K562 (cell line): ENCODE results near the gene UNC13A. TPM values are rescaled to one million over a fixed set of nuclear protein-coding genes. Genes with fewer than 3 reads are reported as not detected.
A peak's percentile ranks its signal among the peaks of the same experiment; 100 is the strongest.

ENCODE experiments used
- ATF7 ChIP-seq: fragments of 450-650 bp; IDR thresholded peaks from 2 replicates; pipeline ENCODE4 v1.7.1; 2014; ENCODE audit warnings: mild to moderate bottlenecking, moderate library complexity
- CBX1 ChIP-seq: sonication (generic); IDR thresholded peaks from 2 replicates; pipeline ENCODE4 v1.6.1; 2016; ENCODE audit warnings: antibody characterized with exemption, low read depth, mild to moderate bottlenecking
- CXXC5 ChIP-seq: fragments of 250-450 bp; sonication (Bioruptor Pico); IDR thresholded peaks from 2 replicates; pipeline ENCODE4 v1.8.0; 2022; ENCODE audit warnings: inconsistent platforms, mild to moderate bottlenecking, moderate library complexity
- E2F6 ChIP-seq, 2 experiments: IDR thresholded peaks; 2 replicates each; pipeline ENCODE4 v1.6.1; 2011; ENCODE audit warnings: borderline replicate concordance in 1 of 2, control low read depth in 1 of 2, low read depth in 1 of 2, low read length in 1 of 2, mild to moderate bottlenecking in 1 of 2, mixed read lengths in 1 of 2, moderate library complexity in 1 of 2; ENCODE audit not compliant: insufficient read depth in 1 of 2, insufficient read length in 1 of 2, poor library complexity in 1 of 2, severe bottlenecking in 1 of 2; ENCODE audit errors: extremely low read depth in 1 of 2
- ELF2 ChIP-seq: fragments of 250-450 bp; sonication (Bioruptor Pico); IDR thresholded peaks from 2 replicates; pipeline ENCODE4 v1.5.0; 2021; ENCODE audit warnings: mild to moderate bottlenecking
- GTF2B ChIP-seq: IDR thresholded peaks from 2 replicates; pipeline ENCODE4 v1.6.1; 2011; ENCODE audit not compliant: insufficient read length; ENCODE audit errors: extremely low read depth
- JUND ChIP-seq, 2 experiments: IDR thresholded peaks; 2 replicates in 1 of 2; 3 replicates in 1 of 2; pipeline ENCODE4 v1.6.1; 2011; ENCODE audit warnings: borderline replicate concordance in 2 of 2, low read depth in 2 of 2, low read length in 2 of 2, improper control_type of control experiment in 1 of 2, missing biosample characterization in 1 of 2, missing genetic modification characterization in 1 of 2, missing genetic modification reagents in 1 of 2
- MNT ChIP-seq, 2 experiments: fragments of 450-650 bp; conservative IDR thresholded peaks; 2 replicates each; pipeline ENCODE4 v1.6.1; 2017; ENCODE audit warnings: mild to moderate bottlenecking in 2 of 2, moderate library complexity in 2 of 2
- NFIX ChIP-seq: fragments of 250-450 bp; sonication (Bioruptor Pico); IDR thresholded peaks from 2 replicates; pipeline ENCODE4 v1.4.0; 2020; ENCODE audit warnings: low read depth, mild to moderate bottlenecking, moderate library complexity
- PTTG1 ChIP-seq: fragments of 450-650 bp; IDR thresholded peaks from 2 replicates; pipeline ENCODE4 v1.6.1; 2016; ENCODE audit warnings: low read depth, mild to moderate bottlenecking, missing genetic modification characterization, missing compliant biosample characterization
- RHOXF2B ChIP-seq: fragments of 250-450 bp; sonication (Bioruptor Pico); conservative IDR thresholded peaks from 2 replicates; pipeline ENCODE4 v1.5.1; 2021
- SNIP1 ChIP-seq: fragments of 450-650 bp; IDR thresholded peaks from 2 replicates; pipeline ENCODE4 v1.7.1; 2017; ENCODE audit warnings: low read depth, mild to moderate bottlenecking
- SUPT5H ChIP-seq: fragments of 450-650 bp; IDR thresholded peaks from 2 replicates; pipeline ENCODE4 v1.6.1; 2016
- ZNF224 ChIP-seq: sonication (generic); formaldehyde crosslinking; IDR thresholded peaks from 2 replicates; pipeline ENCODE4 v1.8.0; 2022; ENCODE audit warnings: mild to moderate bottlenecking, missing genetic modification reagents
- ZNF655 ChIP-seq: fragments of 250-450 bp; sonication (Bioruptor Pico); IDR thresholded peaks from 2 replicates; pipeline ENCODE4 v1.5.0; 2021
- polyA plus RNA-seq, 8 experiments: library from polyadenylated mRNA; depleted of rRNA in 4 of 8; stranded (reverse) in 5 of 8; unstranded in 3 of 8; fragments of >200 nt; fragmentation: Nextera tagmentation in 2 of 8; fragmentation: Illumina TruSeq in 1 of 8; extraction: Ambion mirVana in 2 of 8; extraction: Trizol in 1 of 8; gene quantifications; 2 replicates each; pipeline versions ENCODE4 v1.2.1 to v1.2.3, GENCODE V29; 2011 to 2014; ENCODE audit warnings: inconsistent platforms in 1 of 8, missing spikeins in 1 of 8
- total RNA-seq, 7 experiments: library from RNA; depleted of rRNA in 6 of 7; stranded (reverse); fragments of >200 nt in 6 of 7; fragmentation: Illumina TruSeq in 2 of 7; extraction: Trizol in 2 of 7; gene quantifications; 2 replicates each; pipeline versions ENCODE4 v1.2.1 to v1.2.3, GENCODE V29; 2011 to 2021; ENCODE audit warnings: low replicate concordance in 1 of 7
- TF ChIP-seq, protein P1 (sequence below): fragments of 200-800 bp; sonication (Bioruptor generic); IDR thresholded peaks from 2 replicates; pipeline ENCODE4 v1.6.1; 2017; ENCODE audit warnings: missing genetic modification characterization, missing compliant biosample characterization
- TF ChIP-seq, protein P2 (sequence below): fragments of 450-650 bp; formaldehyde crosslinking; IDR thresholded peaks from 2 replicates; pipeline ENCODE4 v1.4.0; 2022; ENCODE audit warnings: missing genetic modification characterization

UNC13A gene
- total and polyA plus RNA-seq, 9 of the 15 experiments (the other 6 are each of a cell fraction or from before 2014, with no cell fraction given): 0.03 to 1.0 (median 0.25) TPM

- peak in 1 of 2 experiments; percentile 13 for TF ChIP-seq E2F6 (IDR thresholded peaks at IDR 0.05; ENCODE audit: borderline replicate concordance in 1 of 2, extremely low read depth in 1 of 2, insufficient read depth in 1 of 2, insufficient read length in 1 of 2, low read depth in 1 of 2, low read length in 1 of 2, poor library complexity in 1 of 2, severe bottlenecking in 1 of 2)
- no peak for TF ChIP-seq SNIP1
- no peak for TF ChIP-seq PTTG1 (tag)
- TF ChIP-seq MNT (conservative IDR thresholded peaks at IDR 0.05): peak in 1 of 2 experiments; percentile 44; a peak in 2 of 4 replicates
- 0 out of 2 replicates have a peak, but pooled peaks have one; percentile 31 for TF ChIP-seq CBX1
- TF ChIP-seq ZNF224: no peak
- peak; percentile 79 for TF ChIP-seq SUPT5H
- no peak for TF ChIP-seq NFIX (CRISPR knock-in tag)
- TF ChIP-seq JUND (IDR thresholded peaks at IDR 0.05; ENCODE audit: borderline replicate concordance, low read depth, low read length): no peak
- TF ChIP-seq JUND (tag; IDR thresholded peaks at IDR 0.05; ENCODE audit: borderline replicate concordance, low read depth, low read length): no peak
- TF ChIP-seq RHOXF2B (CRISPR knock-in tag): no peak
- TF ChIP-seq ATF7: 0 out of 2 replicates have a peak, but pooled peaks have one; percentile 10
- TF ChIP-seq GTF2B: no peak
- TF ChIP-seq CXXC5 (CRISPR knock-in tag): peak; percentile 76
- TF ChIP-seq, protein P1, sequence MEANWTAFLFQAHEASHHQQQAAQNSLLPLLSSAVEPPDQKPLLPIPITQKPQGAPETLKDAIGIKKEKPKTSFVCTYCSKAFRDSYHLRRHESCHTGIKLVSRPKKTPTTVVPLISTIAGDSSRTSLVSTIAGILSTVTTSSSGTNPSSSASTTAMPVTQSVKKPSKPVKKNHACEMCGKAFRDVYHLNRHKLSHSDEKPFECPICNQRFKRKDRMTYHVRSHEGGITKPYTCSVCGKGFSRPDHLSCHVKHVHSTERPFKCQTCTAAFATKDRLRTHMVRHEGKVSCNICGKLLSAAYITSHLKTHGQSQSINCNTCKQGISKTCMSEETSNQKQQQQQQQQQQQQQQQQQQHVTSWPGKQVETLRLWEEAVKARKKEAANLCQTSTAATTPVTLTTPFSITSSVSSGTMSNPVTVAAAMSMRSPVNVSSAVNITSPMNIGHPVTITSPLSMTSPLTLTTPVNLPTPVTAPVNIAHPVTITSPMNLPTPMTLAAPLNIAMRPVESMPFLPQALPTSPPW (CRISPR knock-in tag): peak; percentile 63
- TF ChIP-seq, protein P2, sequence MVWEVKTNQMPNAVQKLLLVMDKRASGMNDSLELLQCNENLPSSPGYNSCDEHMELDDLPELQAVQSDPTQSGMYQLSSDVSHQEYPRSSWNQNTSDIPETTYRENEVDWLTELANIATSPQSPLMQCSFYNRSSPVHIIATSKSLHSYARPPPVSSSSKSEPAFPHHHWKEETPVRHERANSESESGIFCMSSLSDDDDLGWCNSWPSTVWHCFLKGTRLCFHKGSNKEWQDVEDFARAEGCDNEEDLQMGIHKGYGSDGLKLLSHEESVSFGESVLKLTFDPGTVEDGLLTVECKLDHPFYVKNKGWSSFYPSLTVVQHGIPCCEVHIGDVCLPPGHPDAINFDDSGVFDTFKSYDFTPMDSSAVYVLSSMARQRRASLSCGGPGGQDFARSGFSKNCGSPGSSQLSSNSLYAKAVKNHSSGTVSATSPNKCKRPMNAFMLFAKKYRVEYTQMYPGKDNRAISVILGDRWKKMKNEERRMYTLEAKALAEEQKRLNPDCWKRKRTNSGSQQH (CRISPR knock-in tag): no peak
- TF ChIP-seq ZNF655 (CRISPR knock-in tag): no peak
- 0 out of 2 replicates have a peak, but pooled peaks have one; percentile 44 for TF ChIP-seq ELF2 (CRISPR knock-in tag)
Measured at GRCh38 chr19:17718947-17719711, 31.0 kb upstream of the UNC13A start, which contains the start of gene MAP1S (continued).
